ENCODE results near the gene HECW1. TPM values are rescaled to one million over a fixed set of nuclear protein-coding genes. Genes with fewer than 3 reads are reported as not detected.

Gene HECW1
- total RNA-seq, 2 donors from 2014 or later: 0.04 TPM; not detected in 1

GRCh38 chr7:43140186-43140585 lies 27.7 kb downstream of the HECW1 start:
- H3K27ac ChIP-seq: no peak overlapping the region
- DNase-seq (ENCODE audit: low spot score): no peak
- no peaks in the 10 kb centered on the region for H3K27me3 ChIP-seq
- H3K4me1 ChIP-seq: no peaks in the 10 kb centered on the region
- H3K36me3 ChIP-seq: no peaks in the 10 kb centered on the region
- no peak for TF ChIP-seq CTCF (IDR thresholded peaks at IDR 0.05)
- H3K4me3 ChIP-seq: no peak overlapping the region
- no peaks in the 10 kb centered on the region for H3K9me3 ChIP-seq

GRCh38 chr7:43141091-43141490 lies 28.6 kb downstream of the HECW1 start:
- Histone ChIP-seq H3K9me3 (no peaks in the 10 kb centered on the region), H3K4me3 (no peak overlapping the region), H3K27ac (no peak overlapping the region), H3K4me1 (no peaks in the 10 kb centered on the region), H3K36me3 (no peaks in the 10 kb centered on the region), H3K27me3 (no peaks in the 10 kb centered on the region)
- no peak for DNase-seq (ENCODE audit: low spot score)
- no peak for TF ChIP-seq CTCF (IDR thresholded peaks at IDR 0.05)

GRCh38 chr7:43142703-43143102 lies 30.3 kb downstream of the HECW1 start:
- TF ChIP-seq CTCF (IDR thresholded peaks at IDR 0.05): no peak
- H3K27ac ChIP-seq: no peak overlapping the region
- DNase-seq (ENCODE audit: low spot score): no peak
- H3K4me3 ChIP-seq: no peak overlapping the region
- H3K27me3 ChIP-seq: no peaks in the 10 kb centered on the region
- H3K4me1 ChIP-seq: no peaks in the 10 kb centered on the region
- H3K9me3 ChIP-seq: no peaks in the 10 kb centered on the region
- no peaks in the 10 kb centered on the region for H3K36me3 ChIP-seq

GRCh38 chr7:43143918-43144589 lies 31.6 kb downstream of the HECW1 start:
- H3K27ac ChIP-seq: no peak overlapping the region
- no peak for DNase-seq (ENCODE audit: low spot score)
- H3K36me3 ChIP-seq: no peaks in the 10 kb centered on the region
- TF ChIP-seq CTCF (IDR thresholded peaks at IDR 0.05): no peak
- H3K4me3 ChIP-seq: no peak overlapping the region
- H3K4me1 ChIP-seq: no peaks in the 10 kb centered on the region
- no peaks in the 10 kb centered on the region for H3K27me3 ChIP-seq
- H3K9me3 ChIP-seq: no peaks in the 10 kb centered on the region

- TF ChIP-seq CTCF (IDR thresholded peaks at IDR 0.05): no peak
- H3K36me3 ChIP-seq: no peaks in the 10 kb centered on the region
- H3K4me1 ChIP-seq: no peaks in the 10 kb centered on the region
- no peak overlapping the region for H3K4me3 ChIP-seq
- H3K27ac ChIP-seq: no peak overlapping the region
- no peaks in the 10 kb centered on the region for H3K9me3 ChIP-seq
- no peak for DNase-seq (ENCODE audit: low spot score)
- H3K27me3 ChIP-seq: no peaks in the 10 kb centered on the region
Observed at GRCh38 chr7:43148161-43148731, 35.8 kb downstream of the HECW1 start.

- no peak for TF ChIP-seq CTCF (IDR thresholded peaks at IDR 0.05)
- Histone ChIP-seq H3K27ac (no peak overlapping the region), H3K4me1 (no peaks in the 10 kb centered on the region), H3K4me3 (no peak overlapping the region), H3K27me3 (no peaks in the 10 kb centered on the region), H3K36me3 (no peaks in the 10 kb centered on the region), H3K9me3 (no peaks in the 10 kb centered on the region)
- DNase-seq (ENCODE audit: low spot score): no peak
Observed at GRCh38 chr7:43151076-43151475, 38.6 kb downstream of the HECW1 start.

Data from right atrium auricular region (tissue), 2 donors.